Placental epithelial cell (primary cell): ENCODE data around the gene ZBTB8OS. TPM values are rescaled to one million over a fixed set of nuclear protein-coding genes. Genes with fewer than 3 reads are reported as not detected.

ENCODE experiments used
- small RNA-seq: library from RNA; depleted of rRNA; stranded (forward); fragments of <200 nt; gene quantifications from one replicate; pipeline ENCODE3, GENCODE V24; 2012
- total RNA-seq: library from RNA; depleted of rRNA; stranded (reverse); fragments of >200 nt; gene quantifications from 2 replicates; pipeline ENCODE4 v1.2.3, GENCODE V29; 2012

The ZBTB8OS gene
- 23.1 and 35.7 TPM in 2 replicates for total RNA-seq

GRCh38 chr1:32650248-32650751, at the start of gene ZBTB8OS:
TSS of gene ZBTB8OS (minus strand) at chr1:32650550. CDS start at chr1:32650529, 21 bp downstream.

GRCh38 chr1:32650752-32651460, 556 bp upstream of the ZBTB8OS start, which contains the start of gene RBBP4:
TSS of gene RBBP4 (plus strand) at chr1:32651208. CDS start at chr1:32651307, 99 bp downstream.

Small RNA genes lying within 50 kb of the gene (small RNA-seq; reads per million reads assigned to genes)
- not detected for gene RF00019

Other genes starting within 250 kb of the ZBTB8OS start
- gene ZBTB8B, start 185.5 kb downstream of the ZBTB8OS start, total RNA-seq: 0.22 and 0.79 TPM in 2 replicates
- 10.5 and 11.0 TPM in 2 replicates for gene ZBTB8A, start 111.1 kb downstream of the ZBTB8OS start, total RNA-seq
- 84.4 and 96.4 TPM in 2 replicates for gene RBBP4, start 658 bp upstream of the ZBTB8OS start, total RNA-seq
- 31.8 and 57.9 TPM in 2 replicates for gene SYNC, start 52.2 kb upstream of the ZBTB8OS start, total RNA-seq
- gene YARS1, start 166.8 kb upstream of the ZBTB8OS start, total RNA-seq: 39.7 and 93.2 TPM in 2 replicates
- gene S100PBP, start 167.1 kb upstream of the ZBTB8OS start, total RNA-seq: 37.3 and 39.7 TPM in 2 replicates
- gene FNDC5, start 220.4 kb upstream of the ZBTB8OS start, total RNA-seq: 0.39 TPM in 1 of 2 replicates, not detected in the other
- under 0.01 TPM in 1 of 2 replicates, not detected in the other for gene HPCA, start 235.9 kb upstream of the ZBTB8OS start, total RNA-seq